Measurements from ENCODE around the gene SORL1.

SORL1 gene

GRCh38 chr11:121588747-121589146, 136.6 kb downstream of the SORL1 start:
- no peak for DNase-seq

GRCh38 chr11:121589946-121590537, 137.9 kb downstream of the SORL1 start:
- DNase-seq, result no peak

- DNase-seq, result no peak
These were observed 138.8 kb downstream of the SORL1 start for GRCh38 chr11:121590772-121591404.

- DNase-seq, result peak; percentile 73
These were observed 139.4 kb downstream of the SORL1 start for GRCh38 chr11:121591405-121592033.

- DNase-seq, result no peak
These were observed 140.6 kb downstream of the SORL1 start for GRCh38 chr11:121592708-121593107.

GRCh38 chr11:121595717-121596161, 143.6 kb downstream of the SORL1 start:
- peak; percentile 99 for DNase-seq

GRCh38 chr11:121596195-121597155, 144.4 kb downstream of the SORL1 start:
- no peak for DNase-seq

GRCh38 chr11:121603316-121603715, 151.2 kb downstream of the SORL1 start:
- no peak for DNase-seq

- no peak for DNase-seq
These were observed 152.0 kb downstream of the SORL1 start for GRCh38 chr11:121604152-121604551.

GRCh38 chr11:121606354-121606753, 154.2 kb downstream of the SORL1 start:
- no peak for DNase-seq

- DNase-seq, result no peak
These were observed 155.2 kb downstream of the SORL1 start for GRCh38 chr11:121607341-121607740.

- no peak for DNase-seq
These were observed 156.5 kb downstream of the SORL1 start for GRCh38 chr11:121608545-121609098.

- no peak for DNase-seq
These were observed 158.6 kb downstream of the SORL1 start for GRCh38 chr11:121610706-121611105.

GRCh38 chr11:121611242-121611641, 159.1 kb downstream of the SORL1 start:
- DNase-seq, result no peak

- DNase-seq, result peak; percentile 13
These were observed 161.6 kb downstream of the SORL1 start for GRCh38 chr11:121613724-121614123.

- no peak for DNase-seq
These were observed 162.6 kb downstream of the SORL1 start for GRCh38 chr11:121614636-121615240.

GRCh38 chr11:121615501-121615900, 163.4 kb downstream of the SORL1 start:
- peak; percentile 40 for DNase-seq

GRCh38 chr11:121618516-121618915, 166.4 kb downstream of the SORL1 start:
- DNase-seq, result no peak

- no peak for DNase-seq
These were observed 173.8 kb downstream of the SORL1 start for GRCh38 chr11:121625777-121626506.

GRCh38 chr11:121626507-121626875, 174.4 kb downstream of the SORL1 start:
- DNase-seq, result no peak

- DNase-seq, result no peak
These were observed 174.9 kb downstream of the SORL1 start for GRCh38 chr11:121626980-121627379.
